GM19438 (cell line): ENCODE measurements around the gene FLRT1.

Source experiments
- ATAC-seq: cut with Tn5 transposase; IDR thresholded peaks from one replicate; pipeline ENCODE4 v1.9.1; 2021; ENCODE audit warnings: low read depth; ENCODE audit not compliant: unreplicated experiment

Gene FLRT1

DNA sequence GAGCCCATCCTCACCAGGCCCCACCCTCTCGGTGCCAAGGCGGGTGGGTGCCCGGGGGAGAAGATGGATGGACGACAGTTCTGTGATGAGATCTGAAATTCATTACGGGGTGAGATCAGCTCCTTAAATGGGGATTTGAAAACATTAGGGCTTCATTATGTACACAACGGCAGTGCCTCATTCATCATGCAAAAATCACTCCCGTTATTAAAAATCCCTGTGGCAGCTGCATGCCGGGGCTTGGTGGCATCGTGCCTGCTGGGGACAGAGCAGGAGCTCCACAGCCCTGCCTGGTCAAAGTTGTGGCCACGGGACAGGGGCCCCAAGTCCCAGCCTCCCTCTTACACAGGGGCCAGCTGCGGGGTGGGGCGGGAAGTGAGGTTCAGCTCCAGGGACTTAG is 29.3 kb upstream of the FLRT1 start:
- no peak for ATAC-seq

DNA sequence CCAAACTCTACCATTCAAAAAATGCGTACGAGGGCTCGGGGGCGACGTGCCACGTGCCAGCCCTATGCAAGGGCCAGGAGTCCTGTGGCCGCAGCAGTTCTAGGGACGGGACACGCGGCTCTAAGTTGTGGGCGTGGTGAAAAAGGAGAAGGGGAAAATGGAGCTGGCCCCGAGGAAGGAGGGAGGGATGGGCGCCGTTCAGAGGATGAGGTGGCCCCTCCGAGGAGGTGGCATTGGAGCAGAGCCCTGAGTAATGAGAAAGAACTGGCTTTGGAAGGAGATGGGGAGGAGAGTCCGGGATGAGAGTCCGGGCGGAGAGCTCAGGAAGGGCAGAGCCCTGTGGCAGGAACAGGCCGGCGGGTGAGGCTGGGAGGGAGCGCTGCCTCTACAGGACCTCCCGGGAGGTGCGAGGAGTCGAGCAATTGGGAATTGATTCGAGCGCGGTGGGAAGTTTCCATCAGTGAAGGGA is 28.5 kb upstream of the FLRT1 start:
- ATAC-seq = no peak

DNA sequence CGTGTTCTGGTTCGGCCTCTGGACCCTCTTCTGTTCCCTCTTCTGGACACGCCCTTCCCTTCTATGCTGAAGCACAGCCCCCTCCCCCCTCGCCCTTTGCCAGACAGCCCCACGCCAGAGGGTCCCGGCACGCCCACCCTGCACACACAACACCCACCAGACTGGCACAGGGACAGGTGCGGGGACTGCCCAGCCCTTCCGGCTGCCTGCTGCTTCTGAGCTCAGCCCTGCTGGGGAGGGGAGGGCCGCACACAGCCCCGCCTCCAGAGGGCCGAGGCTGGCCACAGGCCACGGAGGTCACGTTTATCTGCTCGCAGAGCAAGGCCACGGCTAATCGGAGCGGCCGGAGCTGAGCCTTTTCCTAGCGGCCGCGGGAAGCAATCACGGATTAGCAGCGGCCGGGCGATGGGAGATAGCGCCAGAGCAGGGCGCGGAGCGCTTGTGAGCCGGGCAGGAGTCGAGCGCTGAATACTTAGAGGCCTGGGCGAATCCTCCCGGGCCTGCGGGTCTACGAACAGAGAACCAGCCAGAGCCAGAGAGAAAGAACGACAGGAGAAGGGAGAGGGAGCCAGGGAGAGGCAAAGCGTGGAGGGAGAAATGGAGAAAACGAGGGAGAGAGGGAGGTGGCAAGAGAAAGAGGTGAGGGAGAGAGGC is 28.0 kb upstream of the FLRT1 start:
- ATAC-seq = no peak

DNA sequence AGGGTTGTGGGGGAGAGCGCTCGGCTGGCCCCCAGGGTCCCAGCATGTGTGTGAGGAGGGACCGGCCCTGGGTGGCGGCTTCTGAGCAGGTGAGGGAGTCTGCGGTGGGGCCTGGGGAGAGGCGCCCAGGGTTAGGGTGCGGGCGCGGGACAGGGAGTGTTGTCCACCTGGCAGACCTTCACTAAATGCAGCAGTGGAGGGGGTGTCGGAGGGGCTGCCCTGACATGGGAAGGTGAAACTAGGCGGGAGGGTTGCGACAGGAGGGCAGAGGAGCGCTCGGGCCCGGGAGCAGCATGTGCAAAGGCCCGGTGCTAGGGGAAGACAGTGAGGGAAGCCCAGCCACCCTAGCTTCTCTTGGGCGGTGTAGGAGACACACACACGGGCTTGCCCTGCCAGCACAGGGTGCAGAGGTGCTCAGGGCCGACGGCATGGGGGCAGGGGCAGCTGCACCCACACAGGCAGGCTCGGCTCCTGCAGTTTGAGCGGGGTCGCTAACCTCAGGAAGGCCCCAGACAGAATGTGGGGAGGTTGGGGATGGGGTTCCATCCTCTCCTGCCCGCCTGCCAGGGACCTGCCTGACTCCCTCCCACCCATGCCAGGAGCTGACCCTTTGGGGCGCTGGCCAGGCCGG is 27.3 kb upstream of the FLRT1 start:
- ATAC-seq = no peak

DNA sequence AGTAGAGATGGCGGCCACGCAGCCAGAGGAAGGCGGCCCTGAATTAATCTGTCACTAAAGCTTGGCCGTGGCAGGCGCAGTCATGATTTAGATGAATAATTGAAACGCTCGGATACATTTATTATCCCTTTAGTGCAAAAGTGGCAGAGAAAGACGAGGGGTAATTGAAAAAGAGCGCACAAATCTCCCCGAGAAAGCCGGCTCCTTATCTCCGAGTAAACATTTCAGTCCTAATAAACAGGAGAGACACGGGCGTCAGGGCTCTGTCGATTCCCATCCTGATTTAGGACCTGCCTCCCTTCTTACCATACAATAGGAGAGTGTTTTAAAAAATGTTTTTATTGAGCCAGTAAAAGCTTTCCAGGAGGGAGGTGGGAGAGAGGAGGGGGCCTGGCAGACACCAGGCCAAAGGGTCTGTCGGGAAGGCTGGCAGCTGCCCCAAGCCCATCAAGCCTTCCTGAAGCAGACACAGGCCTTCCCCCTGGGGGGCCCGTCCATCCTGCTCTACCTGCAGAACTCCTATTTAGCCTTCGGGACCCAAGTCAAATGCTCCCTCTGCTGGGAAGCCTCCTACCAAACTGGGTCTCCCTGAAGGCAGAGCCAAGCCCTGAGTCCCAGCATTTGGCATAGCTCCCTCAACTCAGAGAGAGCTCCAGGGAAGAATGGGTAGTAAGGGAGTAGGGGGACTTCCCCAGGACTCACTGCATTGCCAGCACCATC is 26.7 kb upstream of the FLRT1 start:
- ATAC-seq = no peak

DNA sequence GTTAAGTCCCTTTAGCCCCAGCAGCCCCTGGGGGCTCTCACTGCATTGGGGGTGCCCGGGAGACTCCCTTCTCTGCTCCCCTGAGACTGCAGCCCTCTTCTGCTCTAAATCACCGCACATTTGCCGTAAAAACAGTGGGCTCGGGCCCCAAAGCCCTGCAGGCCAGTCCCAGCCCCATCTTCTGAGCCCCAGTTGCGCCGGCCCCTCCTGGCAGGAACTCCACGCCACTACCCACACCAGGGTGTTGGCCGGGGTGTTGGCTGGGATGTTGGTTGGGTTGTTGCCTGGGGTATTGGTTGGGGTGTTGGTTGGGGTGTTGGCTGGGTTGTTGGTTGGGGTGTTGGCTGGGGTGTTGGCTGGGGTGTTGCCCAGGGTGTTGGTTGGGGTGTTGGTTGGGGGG is 26.0 kb upstream of the FLRT1 start:
- ATAC-seq = no peak

DNA sequence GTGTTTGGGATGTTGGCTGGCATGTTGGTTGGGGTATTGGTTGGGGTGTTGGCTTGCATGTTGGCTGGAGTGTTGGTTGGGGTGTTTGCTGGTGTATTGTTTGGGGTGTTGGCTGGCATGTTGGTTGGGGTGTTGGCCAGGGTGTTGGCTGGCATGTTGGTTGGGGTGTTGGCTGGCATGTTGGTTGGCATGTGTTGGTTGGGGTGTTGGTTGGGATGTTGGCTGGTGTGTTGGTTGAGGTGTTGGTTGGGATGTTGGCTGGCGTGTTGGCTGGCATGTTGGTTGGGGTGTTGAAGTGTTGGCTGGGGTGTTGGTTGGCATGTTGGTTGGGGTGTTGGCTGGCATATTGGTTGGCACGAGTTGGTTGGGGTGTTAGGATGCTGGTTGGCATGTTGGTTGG is 24.9 kb upstream of the FLRT1 start:
- ATAC-seq = no peak

DNA sequence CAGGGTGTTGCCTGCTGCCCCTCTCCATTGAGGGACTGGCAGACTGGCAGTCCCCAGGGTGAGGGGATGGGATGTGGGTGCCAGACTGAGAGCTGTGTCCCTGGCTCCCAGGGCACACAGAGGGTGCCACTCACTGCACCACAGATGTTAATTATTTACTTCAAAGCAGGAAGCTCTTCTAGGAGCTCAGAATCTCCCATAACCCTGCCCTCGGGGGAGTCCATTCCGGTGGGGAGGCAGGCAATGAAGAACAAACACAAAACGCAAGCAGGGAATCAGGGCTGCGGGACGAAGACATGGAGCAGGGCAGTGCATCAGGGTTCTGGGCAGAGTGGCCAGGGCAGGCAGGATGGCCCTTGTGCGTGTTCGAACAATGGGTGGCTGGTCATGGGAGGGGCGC is 24.4 kb upstream of the FLRT1 start:
- ATAC-seq = no peak

DNA sequence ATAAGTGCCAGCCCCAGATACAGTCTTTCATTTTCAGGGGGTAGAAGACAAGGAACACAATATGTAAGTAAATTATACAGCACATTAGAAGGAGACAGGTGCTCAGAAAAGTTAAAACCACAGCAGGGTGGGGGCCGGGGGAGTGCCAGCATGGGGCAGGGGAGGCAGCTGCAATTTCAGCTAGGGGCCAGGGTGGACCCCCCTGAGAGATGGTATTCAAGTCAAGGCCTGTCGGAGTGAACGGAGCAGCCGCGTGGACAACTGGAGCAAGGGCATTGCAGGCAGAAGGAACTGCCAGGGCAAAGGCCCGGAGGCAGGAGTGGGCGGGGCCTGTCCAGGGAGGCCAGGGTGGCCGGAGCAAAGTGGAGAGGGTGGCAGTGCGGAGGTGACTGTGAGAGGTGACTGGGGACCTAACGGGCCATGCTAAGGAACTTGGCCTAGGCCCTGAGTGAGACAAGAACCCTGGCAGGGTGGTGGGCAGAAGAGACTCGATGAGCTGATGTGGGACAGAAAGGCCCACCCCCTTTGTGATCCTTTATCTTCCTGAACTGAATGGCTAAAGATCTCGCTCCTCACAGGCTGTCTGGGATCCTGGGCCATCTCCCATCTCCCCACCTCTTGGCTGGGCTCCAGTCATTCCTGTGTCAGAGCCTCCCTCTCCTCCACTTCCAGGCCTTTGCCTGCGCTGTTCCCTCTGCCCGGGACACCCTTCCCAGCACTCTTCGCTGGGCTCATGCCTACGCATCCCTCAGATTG is 22.4 kb upstream of the FLRT1 start:
- no peak for ATAC-seq

DNA sequence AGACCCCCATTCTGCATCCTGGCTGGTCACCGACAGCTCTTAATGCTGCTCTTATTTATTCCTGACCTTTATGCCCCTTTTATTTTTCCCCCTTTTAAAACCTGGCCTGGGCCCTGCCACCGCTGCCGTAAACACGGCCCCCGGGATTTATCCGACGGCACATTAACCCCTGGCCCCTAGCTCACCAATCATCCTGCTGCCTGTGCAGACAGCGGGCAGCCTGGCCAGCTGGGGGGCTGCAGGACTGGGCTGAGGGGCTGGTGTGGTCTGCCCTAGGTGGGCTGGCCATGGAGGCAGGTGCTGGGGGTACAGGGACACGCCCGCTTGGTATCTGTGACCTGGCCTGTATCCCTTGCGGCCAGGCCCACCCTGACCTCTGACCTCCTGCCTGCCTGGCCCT is 21.4 kb upstream of the FLRT1 start:
- ATAC-seq = no peak

DNA sequence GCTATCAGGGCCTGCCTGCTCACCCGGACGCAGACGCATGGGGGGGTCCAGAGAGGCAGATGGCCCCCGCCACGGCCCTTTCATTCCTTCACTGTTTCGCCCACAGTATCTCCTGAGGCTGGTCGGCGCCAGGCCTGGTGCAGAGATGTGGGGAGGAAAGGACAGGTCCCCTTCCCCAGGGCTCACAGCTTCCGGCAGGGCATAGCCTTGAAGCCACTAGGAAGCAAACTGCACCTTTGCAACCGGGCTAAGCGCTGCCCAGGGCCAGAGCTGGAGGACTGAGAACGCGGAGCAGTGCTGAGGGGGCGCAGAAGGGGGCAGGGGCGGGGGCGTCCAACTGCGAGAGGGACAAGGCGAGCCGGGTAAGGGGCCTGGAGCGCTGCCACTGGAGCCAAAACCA is 20.2 kb upstream of the FLRT1 start:
- no peak for ATAC-seq

DNA sequence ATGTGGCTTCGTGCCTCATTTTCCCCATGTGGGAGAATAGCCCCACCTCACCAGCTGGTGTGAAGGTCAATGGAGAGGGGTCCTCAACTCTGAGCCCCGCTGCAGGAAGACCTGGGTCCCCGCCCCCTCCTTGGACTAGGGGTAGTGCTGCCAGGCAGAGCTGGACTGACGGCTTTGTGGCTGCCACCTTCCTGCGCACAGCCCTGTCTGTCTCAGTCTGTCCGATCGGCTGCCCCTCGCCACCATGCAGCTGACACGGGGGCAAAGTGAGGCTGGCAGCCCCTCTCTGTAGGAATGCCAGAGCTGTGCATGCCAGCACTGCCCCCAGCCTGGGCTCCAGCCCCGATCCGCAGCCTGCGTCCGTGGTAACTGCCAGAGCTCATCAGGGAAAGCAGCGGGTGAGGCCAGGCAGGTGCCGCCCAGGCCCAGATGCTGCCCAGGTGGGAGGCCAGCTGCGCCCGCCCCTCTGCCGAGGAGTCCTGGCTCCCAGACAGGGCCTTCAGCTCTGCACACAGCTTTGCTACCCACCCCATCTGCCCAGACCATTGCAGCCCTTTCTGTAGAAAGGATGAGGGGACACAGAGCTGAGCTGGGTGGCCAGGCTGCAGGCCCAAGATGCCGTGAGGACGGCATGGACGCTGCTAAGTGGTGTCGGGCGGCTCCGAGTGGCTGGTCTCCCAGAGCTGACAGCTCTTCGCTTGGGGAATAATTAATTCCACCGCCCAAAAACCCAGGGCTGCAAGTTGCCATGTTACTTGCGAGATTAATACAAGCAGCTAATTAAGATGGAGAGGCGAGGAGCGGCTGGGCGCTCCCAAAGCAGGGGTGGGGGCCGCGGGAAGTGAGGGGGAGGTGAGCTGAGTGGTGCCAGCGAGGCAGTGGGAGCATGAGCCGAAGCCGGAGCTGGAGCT is 19.5 kb upstream of the FLRT1 start:
- ATAC-seq = no peak

DNA sequence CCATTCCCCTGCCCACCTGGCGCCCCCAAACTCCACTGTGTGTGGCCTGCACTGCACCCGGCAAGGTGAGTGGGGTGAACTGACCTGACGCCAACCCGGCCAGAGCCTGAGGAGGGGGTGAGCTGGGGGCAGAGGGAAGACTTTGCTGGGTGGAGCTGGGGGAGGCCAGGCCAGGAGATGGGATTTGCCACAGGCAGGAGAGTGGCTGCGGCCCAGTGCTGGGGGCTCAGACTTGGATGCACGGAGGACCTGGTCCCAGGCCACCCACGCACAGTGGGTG is 17.8 kb upstream of the FLRT1 start:
- no peak for ATAC-seq

DNA sequence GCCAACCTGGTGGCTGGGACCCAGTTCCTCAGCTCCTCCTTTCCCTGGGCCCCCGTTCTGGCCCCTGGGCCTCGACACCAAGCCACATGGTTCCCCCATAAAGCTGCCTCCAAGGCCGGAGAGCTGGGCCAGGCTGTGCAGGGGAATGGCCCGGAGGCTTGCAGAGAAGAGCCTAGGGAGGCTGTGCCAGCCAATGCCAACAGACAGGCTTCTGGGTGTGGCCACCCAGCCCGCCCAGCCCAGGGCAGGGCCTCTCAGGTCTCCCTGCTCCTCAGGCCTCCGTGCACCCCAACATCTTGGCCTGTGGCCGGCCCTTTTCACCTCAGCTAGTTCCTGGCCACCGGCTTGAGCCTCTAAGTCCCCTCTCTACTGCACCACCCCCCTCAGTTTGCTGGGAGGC is 17.4 kb upstream of the FLRT1 start:
- ATAC-seq = no peak

DNA sequence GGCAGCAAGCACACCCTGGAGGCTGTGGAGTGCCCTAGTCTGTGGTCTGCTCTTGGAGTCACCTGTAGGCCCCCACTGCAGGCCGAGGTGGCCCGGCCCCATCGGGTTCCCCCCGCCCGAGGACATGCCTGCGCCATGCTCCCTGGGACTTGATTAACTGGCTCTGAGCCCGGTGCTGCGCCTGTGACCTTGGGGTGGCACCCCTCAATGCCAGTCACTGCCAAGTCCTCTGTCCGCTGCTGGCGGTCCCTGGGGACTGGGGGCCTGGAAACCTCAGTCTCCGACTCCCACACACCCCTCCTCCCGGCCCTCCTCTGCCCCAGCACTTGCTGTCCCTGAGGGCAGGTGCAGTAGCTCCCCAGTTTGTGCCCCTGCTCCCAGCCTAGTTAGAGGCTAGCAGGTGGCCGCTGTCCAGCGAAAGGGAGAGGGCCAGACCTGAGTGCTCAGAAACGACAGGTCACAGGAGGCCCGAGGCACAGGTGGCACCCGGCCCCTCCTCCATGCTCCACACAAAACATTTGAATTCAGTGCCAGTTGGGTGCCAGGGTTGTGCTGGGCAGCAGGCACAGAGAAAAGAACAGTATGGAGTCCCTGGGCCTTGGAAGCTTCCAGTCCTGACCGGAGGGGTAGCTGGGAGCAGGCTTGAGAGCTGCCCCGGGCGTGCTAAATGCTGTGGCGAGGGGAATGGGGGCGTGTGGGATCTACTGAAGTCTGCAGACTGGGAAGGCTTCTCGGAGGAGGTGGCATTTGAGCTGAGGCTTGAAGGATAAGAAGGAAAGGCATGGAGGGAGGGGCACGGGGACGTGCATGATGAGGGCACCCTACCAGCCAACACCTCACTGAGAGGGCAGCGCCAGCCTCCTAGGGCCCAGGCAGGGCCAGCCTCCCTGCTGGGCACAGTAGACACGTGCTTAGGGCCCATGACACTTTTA is 16.4 kb upstream of the FLRT1 start:
- no peak for ATAC-seq

DNA sequence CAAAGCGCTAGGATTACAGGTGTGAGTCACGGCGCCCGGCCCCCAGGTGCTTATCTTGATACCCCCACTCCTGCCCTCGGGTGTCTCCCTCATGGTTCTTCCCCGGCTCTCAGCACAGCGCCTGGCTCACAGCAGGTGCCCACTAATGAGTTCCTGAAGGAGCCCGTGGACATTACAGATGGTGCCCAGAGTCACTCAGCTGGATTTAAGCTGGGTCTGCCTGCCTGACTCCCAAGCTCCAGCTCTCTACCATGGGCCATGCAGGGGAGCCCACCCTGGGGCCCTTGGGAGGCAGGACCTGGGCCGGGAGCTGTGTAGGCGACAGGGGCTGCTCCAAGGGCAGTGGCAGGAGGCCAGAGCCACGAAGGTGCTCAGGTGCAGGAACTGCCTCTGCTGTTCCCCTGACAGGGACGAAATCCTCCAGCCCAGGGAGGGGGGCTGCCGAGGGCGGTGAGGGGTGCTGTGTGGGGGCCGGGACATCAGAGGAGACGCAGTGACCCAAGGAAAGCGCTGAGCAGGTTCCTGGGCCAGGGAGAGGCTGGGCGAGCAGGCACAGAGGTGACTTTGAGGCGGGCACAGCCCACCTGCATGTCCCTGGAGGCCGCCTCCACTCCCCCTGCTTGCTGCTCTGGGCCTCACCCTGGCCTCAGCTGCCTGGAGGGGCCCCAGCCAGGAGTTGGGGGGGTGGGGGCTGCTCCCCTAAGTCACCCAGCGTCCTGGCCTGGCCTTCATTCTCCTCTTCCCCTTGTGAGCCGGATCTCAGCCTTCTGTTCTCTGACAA is 14.6 kb upstream of the FLRT1 start:
- no peak for ATAC-seq

DNA sequence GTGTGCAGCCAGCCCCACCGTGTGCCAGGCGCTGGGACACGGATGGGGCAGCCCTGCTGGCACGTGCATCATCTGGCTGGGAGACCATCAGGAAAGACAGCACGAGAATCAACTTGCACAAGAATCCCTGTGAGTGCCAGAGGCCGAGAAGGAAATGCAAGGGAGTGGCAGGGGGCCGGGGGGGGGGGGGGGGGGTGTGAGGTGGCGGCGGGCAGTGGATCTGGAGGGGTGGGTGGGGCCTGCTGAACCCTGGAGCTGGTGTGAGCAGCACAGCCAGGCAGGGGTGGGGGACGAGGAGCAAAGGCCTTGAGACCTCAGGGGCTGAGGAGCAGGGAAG is 14.0 kb upstream of the FLRT1 start:
- ATAC-seq = no peak

DNA sequence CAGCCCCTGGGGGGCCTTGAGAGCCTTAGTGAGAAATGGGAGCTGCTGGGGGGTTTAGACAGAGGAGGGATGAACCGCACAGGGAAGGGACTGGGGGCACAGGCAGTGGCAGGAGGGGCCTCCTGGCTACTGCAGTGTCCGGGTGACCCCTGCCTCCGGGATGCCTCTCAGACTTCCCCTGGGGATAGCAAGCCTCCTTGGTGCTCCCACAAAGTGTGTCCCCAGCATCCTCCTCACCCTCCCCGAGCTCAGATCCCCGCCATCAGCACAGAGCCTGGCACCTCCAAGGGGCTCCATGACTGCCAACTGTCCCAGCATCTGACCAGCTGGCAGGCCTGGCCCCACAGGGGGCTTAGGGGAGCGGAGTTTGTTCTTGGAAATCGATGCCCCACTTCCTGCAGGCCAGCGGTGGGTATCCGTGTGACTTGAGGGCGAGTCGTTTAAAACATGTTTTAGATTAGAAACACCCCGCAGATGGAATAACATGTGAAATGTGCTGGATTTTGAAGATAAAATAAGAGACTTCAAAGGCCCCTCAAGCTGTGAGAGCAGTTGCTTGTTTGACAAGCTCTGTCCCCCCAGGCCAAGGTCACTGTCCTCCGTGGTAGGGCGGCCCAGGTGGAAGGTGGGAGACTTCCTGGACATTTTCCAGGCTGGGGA is 13.5 kb upstream of the FLRT1 start:
- no peak for ATAC-seq
